Sigmoid colon (tissue), 4 donors: ENCODE results near the gene HAX1.
"Not testable (repeated sequence)": the region's sequence is repeated elsewhere in the genome, so short reads cannot be mapped to it uniquely, and the experiment has no call there.

Experiments used
- POLR2A ChIP-seq, 2 donors: fragments of 450-650 bp; IDR thresholded peaks; one replicate each; pipeline ENCODE4 v1.6.1; 2016; ENCODE audit warnings: antibody characterized with exemption in 2 of 2, mild to moderate bottlenecking in 2 of 2, moderate library complexity in 2 of 2
- POLR2AphosphoS5 ChIP-seq, 4 donors: sonication (generic); formaldehyde crosslinking; IDR thresholded peaks; one replicate each; pipeline ENCODE4 v1.6.1; 2017; ENCODE audit warnings: antibody characterized with exemption in 4 of 4

DNA sequence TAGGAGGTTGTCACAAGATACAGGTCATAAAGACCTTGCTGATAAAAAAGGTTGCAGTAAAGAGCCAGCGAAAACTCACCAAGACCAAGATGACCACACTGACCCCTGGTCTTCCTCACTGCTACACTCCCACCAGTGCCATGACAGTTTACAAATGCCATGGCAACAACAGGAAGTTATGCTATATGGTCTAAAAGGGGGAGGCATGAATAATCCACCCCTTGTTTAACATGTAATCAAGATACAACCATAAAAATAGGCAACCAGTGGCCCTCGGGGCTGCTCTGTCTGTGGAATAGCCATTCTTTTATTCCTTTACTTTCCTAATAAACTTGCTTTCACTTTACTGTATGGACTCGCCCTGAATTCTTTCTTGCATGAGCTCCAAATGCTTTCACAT is 41.8 kb downstream of the HAX1 start:
- TF ChIP-seq POLR2AphosphoS5, POLR2A (IDR thresholded peaks at IDR 0.05): not testable (repeated sequence)
